Stimulated activated CD8-positive, alpha-beta memory T cell treated with anti-CD3 and anti-CD28 coated beads, Interleukin-7, amount 100 ng/mL, for 4 hours (primary cell): ENCODE results near the gene ZGPAT.

ENCODE experiments used
- DNase-seq, 2 donors: peaks; one replicate each; pipeline ENCODE4 v3.0.0-alpha.2; 2020; ENCODE audit warnings: low read depth in 2 of 2

The ZGPAT gene

DNA sequence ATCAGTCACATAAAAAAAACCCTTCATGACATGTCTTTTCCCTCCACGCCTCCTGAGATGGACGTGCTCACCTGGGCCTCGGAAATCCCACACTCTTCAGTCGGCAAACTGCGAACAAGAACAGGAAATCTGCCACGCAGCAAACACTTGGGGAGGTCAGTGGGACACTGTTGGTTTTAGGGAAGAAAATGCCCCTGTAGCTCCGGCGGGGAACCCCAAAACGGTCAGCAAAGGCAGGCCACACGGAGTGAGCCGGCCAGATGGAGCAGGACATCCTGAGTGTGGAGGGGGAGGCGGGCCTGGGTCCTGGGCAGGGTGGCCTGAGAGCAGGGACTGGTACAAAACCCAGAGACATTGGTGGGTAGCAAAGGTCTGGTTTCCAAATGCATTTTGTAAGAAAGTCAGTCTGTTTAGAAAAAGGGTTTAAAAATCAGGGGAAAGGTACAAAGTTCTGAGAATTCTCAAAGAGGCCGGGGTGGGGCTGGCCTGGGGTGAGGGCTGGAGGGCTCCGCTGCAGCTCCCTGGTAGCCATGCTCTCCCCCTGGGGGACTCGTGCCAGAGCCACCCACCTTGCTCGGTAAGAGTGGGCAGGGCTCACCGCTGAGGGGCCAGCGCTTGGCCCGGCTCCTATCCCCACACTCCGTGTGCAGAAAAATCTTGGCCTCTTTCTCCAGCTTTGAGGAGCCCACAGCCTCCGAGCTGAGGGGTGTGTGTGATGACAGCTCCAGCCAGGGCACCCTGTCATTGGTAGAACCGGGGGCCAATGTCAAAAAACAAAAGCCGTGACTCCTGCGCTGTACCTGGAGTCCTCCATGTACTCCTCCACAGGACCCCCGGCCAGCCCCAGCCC, 37.0 kb downstream of the ZGPAT start:
- no peak for DNase-seq

DNA sequence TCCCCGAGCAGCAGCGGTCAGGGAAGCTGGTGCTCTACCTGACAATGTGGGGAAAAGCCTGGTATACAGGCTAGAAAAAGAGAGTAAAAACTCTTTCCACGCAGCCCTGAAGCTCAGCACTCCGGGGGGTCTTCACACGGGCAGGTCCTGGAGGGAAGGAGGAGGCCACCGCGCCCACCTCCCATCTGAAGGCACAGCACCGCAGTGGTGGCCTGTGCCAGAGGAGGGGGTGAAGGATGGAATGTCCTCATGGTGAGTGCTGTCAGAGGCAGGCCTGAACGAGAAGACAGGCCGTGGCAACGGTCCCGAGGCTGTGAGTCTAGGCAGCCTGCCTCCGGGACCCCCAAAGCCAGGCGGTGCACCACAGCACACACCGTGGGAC, 37.6 kb downstream of the ZGPAT start:
- no peak for DNase-seq

DNA sequence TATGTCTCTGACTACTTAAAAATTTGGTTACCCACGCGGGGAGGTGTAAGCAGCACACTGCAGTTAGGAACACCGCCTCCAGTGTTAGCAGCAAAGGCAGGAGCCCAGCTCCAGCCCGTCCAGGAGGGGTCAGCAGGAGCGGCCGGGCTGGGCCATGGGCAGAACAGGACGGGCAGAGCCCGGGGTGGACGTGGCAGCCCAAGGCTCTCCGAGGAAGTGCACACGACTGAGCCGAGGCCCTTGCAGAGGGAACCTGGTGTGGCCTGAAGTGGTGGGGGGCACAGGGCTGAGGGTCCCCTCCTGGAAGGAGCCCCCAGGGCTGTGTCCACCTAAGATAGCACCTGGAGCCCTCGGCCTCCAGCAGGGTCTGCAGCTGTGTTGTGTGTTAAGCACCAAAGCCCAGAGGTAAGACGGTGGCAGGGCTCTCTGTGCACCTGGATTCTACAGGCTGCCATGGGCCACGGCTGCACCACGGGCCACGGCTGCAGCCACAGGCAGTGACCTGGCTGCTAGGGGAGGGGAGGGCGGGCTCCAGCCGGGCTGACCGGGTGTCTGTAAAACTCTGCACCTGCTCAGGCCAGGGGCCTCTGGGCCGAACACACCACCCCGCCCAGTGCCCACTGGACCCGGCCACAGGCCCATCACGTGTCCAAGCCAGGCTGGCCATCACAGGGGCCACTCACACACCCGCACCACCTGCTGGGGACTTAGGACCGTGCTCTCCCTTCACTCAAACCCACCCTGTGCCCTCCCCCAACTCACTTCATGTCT, 38.3 kb downstream of the ZGPAT start:
- DNase-seq = no peak

DNA sequence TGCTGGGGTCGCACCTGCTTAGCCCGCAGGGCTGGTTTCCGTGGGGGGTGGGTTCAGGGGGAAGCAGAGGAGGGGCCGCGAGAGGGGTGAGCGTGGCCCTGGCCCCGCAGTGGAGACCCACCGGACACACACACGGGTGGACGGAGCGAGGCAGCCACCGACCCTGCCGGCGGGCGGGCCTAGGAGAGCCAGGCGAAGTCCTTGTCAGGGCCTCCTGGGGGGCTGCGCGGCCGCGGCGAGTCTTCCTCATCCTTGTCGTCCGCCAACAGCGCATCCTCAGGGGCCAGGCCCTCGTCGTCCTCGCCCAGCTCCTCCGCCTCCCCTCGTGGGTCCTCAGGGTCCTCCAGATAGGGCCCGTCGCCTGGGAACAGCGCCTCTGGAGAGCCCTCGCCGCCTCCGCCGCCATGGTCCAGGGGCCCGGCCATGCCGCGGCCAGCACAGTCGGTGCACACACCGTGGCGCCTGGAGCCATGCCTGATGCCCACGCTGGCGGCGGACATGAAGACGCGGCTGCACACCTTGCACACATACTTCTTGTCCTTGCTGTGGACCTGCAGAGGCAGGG, 39.0 kb downstream of the ZGPAT start:
- DNase-seq = no peak

DNA sequence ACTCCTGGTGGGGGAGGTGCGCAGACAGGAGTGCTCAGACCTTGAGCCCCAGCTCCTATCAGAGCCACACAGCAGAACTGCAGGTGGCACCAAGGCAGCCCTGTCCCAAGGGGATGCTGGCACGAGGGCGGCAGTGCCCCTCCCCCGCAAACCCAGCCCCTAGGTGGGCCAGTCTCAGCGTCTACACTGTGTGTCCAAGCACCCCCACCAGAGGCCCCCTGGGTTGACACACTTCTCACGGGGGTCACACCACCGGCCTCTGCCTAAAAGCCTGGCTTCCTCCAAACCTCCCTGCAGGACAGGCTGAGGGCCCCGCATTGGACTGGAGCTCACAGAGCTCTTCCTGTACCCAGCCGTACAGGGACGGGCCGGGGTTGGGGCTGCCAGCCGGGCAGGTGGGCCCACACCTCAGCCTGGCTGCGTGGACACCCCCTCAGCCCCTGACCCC, 39.8 kb downstream of the ZGPAT start:
- no peak for DNase-seq

DNA sequence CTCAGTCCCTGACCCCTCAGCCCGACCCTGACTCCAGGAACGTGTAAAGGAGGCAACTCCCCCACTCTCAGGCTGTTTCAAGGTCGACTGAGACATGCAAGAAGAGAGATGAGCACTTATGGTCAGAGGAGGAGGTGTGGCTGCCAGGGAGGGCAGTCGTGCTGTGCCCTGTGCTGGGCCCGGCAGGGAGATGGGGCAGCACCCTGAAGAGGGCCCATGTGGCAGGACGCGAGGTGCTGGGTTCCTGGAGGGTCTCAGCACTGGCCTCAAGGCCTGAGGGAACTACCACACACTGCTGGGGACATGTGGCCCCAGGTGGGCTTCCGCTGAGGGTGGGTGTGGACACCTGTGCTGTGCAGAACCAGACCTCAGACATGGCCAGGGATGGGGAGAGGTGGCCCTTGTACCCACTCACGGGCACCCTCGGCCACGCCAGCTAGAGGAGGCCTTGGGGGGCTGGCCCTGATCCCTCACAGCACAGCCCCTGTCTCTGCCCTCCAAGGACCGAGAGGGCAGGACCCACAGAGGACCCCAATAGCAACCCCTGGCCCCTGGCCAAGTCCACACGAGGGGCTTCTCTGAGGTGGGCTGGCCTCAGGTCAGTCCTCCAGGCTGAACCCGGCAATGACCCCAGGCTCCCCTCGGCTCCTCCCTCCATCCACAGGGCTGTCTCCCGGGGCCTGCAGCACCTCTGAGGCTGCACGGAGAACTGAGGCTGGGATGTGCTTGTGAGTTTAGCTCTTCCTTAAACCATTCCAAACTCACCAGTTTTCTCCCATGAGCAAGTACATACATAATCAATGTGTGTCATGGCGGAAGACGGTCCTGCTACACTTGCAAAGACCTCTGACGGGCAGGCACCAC, 40.5 kb downstream of the ZGPAT start:
- DNase-seq = no peak

DNA sequence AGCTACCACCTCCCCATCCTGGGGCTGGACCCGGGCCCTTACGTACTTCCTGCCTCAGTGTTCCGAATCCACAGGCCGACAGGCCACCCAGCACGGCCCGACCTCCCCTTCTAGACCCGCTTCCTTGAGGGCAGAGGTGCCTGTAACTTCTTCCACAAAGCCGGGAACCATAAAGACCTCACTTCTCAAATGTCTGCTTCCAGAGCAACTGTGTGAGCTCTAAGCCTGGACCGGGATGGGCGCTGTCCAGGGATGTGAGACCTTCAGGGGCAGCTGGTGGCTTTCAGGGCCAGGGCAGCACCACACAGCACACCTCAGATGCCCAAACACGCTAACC, 41.1 kb downstream of the ZGPAT start:
- DNase-seq = no peak

DNA sequence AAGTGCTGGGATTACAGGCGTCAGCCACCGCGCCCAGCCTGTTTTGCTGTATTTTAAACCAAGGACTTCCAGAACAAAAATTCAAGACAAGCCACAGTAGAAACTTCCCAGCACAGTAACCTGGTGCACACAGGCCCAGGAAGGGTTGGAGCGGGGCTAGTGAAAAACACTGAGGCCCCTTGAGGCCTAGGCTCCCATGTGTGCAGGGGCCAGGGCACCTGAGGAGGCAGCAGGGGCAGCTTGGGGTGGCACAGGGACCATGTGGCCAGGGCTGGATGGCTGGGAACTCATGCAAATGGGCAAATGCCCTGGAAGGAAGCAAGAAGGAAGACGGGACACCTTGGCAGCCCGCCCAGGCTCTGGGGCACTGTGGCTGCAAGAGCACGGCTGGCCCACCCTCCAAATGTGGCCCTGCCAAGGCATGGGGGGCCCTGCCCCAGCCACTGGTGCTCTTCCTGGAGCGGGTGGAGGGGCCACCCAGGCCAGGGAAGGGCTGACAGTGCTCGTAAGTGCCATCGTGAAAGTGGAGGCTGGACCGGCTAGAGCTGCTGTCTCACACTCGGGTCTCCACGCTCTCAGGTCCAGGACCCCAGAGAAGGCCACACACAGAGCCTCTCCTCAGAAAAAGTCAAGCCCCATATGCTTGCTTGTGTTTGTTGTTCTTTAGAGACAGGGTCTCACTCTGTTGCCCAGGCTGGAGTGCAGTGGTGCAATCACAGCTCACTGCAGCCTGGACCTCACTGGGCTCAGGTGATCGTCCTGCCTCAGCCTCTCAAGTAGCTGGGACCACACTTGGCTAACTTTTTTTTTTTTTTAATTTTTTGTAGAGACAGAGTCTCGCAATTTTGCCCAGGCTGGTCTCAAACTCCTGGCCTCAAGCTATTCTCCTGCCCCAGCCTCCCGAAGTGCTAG, 42.0 kb downstream of the ZGPAT start:
- DNase-seq = no peak

DNA sequence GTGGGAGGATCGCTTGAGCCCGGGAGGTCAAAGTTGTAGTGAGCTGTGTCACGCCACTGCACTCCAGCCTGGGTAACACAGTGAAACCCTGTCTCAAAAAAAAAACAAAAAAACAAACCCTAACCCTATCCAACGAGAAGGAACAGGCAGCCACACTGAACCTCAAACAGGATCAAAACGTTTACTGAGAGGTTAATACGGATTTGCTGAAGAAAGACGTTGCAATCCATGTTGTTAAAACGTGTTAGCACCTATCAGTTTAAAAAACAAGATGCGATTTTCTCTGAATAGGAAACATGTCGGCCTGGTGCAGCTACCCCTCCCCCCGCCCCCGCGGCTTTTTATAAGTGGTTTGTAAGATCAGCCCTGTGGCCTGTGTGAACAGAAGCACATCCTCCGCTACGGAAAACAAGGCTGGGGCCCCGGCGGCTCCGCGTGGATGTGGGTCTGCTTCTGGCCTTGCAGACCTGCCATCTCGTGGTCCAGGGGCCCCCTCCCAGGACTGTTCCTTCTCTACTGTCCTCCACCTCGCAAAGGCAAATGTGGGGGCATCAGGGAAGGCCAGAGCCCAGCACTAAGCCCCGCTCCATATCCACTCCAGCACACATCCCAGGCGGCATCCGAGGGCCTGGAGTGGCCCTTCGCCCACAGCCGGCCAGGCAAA, 43.1 kb downstream of the ZGPAT start:
- peak in 1 of 2 donors; percentile 53 for DNase-seq

DNA sequence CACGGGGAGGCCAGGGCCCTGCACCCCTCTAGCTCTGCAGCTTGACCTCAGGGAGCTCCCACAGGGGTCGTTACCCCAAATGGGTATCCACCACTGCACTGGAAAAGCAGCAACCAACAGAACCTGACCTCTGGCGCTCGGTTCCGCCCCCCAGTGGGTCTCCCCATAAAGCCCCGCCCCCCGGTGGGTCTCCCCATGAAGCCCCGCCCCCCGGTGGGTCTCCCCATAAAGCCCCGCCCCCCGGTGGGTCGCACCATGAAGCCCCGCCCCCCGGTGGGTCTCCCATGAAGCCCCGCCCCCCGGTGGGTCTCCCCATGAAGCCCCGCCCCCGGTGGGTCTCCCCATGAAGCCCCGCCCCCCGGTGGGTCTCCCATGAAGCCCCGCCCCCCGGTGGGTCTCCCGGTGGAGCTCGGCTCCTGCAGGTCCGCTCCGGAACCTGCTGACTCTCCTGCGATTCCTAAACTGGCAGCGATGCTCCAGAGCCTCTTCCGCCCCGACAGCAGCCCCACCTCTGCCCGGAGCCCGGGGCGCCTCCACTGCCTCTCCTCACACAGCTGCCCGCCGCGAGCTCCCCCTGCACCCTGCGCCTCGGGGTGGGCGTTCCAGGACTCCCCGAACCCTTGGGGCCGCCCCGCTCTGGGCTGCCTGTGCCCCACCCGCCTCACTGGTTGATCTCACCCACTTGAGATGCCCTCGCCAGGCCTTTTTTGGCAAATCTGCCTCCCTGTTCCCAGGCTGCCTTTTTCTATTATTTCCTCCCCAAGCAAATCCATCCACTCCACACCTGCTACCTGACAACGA, 43.8 kb downstream of the ZGPAT start:
- no peak for DNase-seq

DNA sequence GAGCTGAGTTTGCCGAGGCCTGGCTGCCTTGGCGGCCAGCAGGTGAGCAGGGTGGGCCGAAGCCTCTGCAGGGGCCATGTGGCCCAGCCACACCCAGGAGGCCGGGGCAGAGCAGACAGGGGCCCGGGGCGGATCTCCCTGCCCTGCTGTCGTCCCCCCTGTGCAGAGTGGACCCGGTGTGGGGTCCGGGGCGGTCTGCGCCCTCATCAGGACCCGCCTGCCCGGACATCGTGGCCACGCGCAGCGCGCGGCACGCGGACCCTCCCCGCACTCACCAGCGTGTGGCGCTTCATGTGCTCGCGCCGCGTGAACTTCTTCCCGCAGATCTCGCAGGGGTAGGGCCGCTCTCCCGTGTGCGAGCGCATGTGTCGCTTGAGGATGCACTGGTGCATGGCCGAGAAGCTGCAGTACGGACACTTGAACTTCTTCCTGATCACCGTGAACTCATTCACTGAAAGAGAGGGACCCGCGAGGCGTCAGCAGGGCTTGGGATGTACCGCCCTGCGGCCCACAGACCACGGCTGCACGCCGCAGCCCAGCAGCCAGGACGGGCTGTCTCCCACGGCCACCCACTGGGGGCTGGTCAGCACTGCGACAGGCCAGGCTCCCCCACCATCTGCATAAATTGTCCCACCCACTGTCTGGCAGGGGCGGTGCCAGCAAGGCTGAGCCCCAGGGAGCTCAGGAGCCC, 44.7 kb downstream of the ZGPAT start:
- DNase-seq = no peak

DNA sequence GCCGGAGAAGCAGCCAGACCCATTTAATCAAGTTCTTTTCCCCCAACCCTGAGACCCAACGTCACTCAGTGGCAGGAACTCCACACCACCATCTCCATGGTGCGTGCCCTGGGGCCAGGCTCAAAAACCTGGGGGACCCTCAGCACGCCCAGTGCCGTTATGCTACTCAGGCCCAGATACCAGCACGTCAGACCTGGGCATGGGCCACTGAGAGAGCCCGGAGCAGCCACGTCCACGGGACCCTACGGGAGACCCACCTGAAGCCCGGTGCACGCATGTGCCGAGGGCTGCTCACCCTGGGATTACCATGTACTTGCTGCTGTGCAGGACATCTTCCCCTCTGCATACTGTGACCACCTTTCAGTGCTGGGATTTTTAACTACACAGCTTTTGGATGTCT, 45.5 kb downstream of the ZGPAT start:
- no peak for DNase-seq

DNA sequence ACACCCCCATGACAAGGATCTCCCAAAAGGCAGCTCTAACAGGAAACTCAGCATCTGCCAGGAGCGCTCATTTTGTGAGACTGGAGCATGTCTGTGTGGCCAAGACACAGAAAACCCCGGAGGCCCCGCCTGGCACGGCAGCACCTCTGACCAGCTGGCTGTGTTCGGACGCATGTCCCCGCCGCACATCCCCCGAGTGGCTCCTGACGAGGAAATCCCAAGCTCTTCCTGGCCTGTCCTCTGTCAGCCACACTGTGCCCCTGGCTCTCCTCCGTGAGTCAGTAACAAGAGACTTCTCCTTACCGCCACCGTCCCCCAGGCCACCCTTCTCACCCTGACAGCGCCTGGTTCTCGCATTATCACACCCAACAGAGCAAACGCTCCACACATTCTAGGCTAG, 46.2 kb downstream of the ZGPAT start:
- DNase-seq = no peak

DNA sequence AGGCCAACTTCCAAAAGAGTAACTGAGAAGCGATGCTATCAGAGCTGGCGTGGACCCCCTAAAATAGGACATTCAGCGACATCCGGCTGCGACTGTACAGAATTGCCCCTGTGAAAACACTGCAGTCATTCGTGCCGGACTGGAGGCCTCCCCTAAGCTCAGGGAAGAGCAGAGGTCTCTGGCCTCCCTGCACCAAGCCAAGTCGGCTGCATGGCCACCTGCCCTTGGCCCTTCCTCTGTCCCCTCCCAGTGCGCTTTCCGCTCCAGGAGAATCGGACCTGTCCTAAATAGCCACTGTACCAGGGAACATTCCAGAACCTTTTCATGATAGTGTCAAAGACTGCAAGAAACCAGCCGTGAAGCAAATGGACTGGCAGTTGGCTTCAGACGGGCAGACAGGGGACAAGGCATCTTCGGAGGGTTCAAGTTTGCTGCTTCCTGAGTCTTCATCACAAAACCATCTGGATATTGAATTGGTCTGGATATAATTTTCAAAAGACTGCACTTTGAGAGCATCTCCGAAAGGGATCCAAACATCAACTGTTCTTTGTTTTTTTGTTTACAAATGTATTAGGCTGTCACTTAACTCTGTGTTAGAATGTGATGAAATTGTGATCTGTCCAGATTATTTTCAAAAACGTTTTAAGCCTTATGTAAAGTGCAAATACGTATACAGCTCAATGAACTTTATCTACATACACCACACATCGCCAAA, 48.3 kb downstream of the ZGPAT start:
- no peak for DNase-seq

DNA sequence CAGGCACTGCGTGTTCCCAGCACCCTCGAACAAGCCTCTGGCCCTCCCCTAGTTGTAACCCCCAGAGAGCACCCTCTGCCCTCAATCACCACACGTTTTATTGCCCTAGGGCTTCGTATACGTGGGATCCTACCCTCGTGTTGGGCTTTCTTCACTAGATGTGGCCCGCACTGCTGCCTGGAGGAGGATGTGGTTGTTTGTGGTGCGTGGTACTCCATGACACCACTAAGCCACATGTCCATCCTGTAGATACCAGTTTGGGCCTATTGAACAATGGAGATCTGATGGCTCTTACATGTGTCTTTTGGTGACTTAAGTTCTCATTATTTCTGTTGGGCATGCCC, 48.8 kb downstream of the ZGPAT start:
- DNase-seq = no peak

DNA sequence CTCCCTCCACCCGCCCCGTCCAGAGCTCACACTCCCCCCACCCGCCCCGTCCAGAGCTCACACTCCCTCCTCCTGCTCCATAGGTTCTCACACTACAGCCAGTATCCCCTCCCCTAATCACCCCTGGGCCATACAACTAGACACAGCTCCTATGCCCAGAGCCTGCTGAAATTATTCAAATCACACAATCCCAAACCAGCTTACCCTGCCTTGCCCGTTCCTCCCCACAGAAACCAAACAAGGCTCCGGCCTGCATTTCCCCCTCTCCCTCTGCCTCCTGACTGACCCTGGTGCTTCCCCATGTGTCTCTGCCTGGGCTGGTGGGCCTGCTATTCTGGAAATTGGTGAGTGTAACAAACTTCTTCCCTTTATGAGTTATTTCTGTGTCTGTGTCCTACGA, 50.3 kb downstream of the ZGPAT start:
- DNase-seq = no peak

DNA sequence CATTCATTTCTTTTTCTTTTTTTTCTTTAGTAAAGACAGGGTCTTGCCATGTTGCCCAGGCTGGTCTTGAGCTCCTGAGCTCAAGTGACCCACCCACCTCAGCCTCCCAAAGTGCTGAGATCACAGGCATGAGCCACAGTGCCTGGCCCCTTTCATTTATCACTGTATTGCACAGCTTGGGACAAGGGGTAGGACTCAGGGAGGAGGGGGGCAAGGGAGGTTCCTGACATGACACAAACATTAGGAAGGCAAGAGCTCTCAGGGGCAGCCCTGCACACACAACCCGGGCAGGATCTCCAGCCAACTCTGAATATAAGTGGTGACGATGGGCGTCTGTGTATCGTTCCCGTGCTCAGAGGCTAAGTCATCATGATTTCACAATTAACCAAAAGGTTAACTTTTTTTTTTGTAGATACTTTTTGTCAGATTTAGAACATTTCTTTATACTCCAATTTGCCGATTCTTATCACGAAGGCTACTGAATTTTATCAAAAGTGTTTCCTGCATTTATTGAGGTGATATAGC, 51.6 kb downstream of the ZGPAT start:
- DNase-seq = no peak
